GM12878 (cell line): ENCODE measurements around the gene C1QTNF9B. TPM values are rescaled to one million over a fixed set of nuclear protein-coding genes. Genes with fewer than 3 reads are reported as not detected.

ENCODE experiments used
- ATAC-seq: fragments of 200-7000 bp; cut with Tn5 transposase; 3 replicates; pipeline ENCODE4 v1.9.1; 2020; ENCODE audit warnings: mild to moderate bottlenecking, moderate library complexity
- BruUV-seq: library from RNA; stranded (reverse); fragments of 400-500 nt; replicated peaks from 2 replicates; lab custom pipeline; 2021; lab: Mats Ljungman, UMichigan
- CTCF ChIA-PET: fragments of 300-600 bp; sonication (Branson Sonifier 250); formaldehyde crosslinking; extraction: SDS; loops from one replicate; lab custom pipeline; 2021; ENCODE audit warnings: inconsistent platforms; lab: Yijun Ruan, JAX
- POLR2A ChIA-PET: fragments of 350-600 bp; formaldehyde crosslinking; extraction: SDS; loops from one replicate; lab custom pipeline; 2021; ENCODE audit warnings: inconsistent platforms; lab: Charles Lee
- RAD21 ChIA-PET: fragments of 300-600 bp; sonication (Branson Sonifier 250); formaldehyde crosslinking; loops from one replicate; lab custom pipeline; 2023; ENCODE audit warnings: antibody characterized with exemption; ENCODE audit not compliant: unreplicated experiment; lab: Charles Lee
- SMC1A ChIA-PET: fragments of 300-600 bp; sonication (Branson Sonifier 250); formaldehyde crosslinking; loops from one replicate; lab custom pipeline; 2023; ENCODE audit not compliant: unreplicated experiment, uncharacterized antibody; lab: Charles Lee
- DNase-seq: peaks from one replicate; pipeline ENCODE4 v3.0.0-alpha.2; 2011; ENCODE audit warnings: low read depth, low spot score
- FAIRE-seq: peaks from 3 replicates; lab custom pipeline; 2011; peaks lifted over from hg19 to GRCh38; lab: Jason Lieb, UNC
- H2AFZ ChIP-seq: 2 replicates; pipeline ENCODE4 v1.6.0; 2011; ENCODE audit warnings: low read depth, low read length, control low read depth; ENCODE audit not compliant: control insufficient read depth
- H3K27ac ChIP-seq: 2 replicates; pipeline ENCODE4 v1.5.1; 2011; ENCODE audit warnings: control low read depth; ENCODE audit not compliant: control insufficient read depth, insufficient read depth
- H3K27me3 ChIP-seq, 2 experiments: replicated peaks in 1 of 2; 2 replicates each; pipeline versions ENCODE4 v1.6.0 to v1.6.1; 2011; ENCODE audit warnings: low read length in 1 of 2; ENCODE audit not compliant: control insufficient read depth in 2 of 2, insufficient read depth in 2 of 2
- H3K36me3 ChIP-seq, 2 experiments: 2 replicates each; pipeline ENCODE4 v1.5.1; 2011; ENCODE audit warnings: low read length in 1 of 2; ENCODE audit not compliant: control insufficient read depth in 2 of 2, insufficient read depth in 2 of 2
- H3K4me1 ChIP-seq: 2 replicates; pipeline ENCODE4 v1.6.1; 2011; ENCODE audit warnings: mild to moderate bottlenecking, low read length, moderate library complexity, mixed read lengths; ENCODE audit not compliant: control insufficient read depth, insufficient read depth
- H3K4me2 ChIP-seq: 2 replicates; pipeline ENCODE4 v1.6.0; 2011; ENCODE audit warnings: control low read depth; ENCODE audit not compliant: control insufficient read depth, insufficient read depth
- H3K4me3 ChIP-seq: fragments of 200-600 bp; sonication (generic); 2 replicates; pipeline ENCODE4 v1.5.1; 2016
- H3K79me2 ChIP-seq: 2 replicates; pipeline ENCODE4 v1.6.0; 2011; ENCODE audit warnings: low read length; ENCODE audit not compliant: control insufficient read depth, insufficient read depth
- H3K9ac ChIP-seq: 2 replicates; pipeline ENCODE4 v1.8.0; 2011; ENCODE audit warnings: low read length, control low read depth, mixed read lengths; ENCODE audit not compliant: control insufficient read depth, insufficient read depth
- H3K9me3 ChIP-seq: replicated peaks from 3 replicates; pipeline ENCODE4 v1.5.1; 2011; ENCODE audit warnings: mild to moderate bottlenecking, low read length; ENCODE audit not compliant: control insufficient read depth, insufficient read depth
- H4K20me1 ChIP-seq: 2 replicates; pipeline ENCODE4 v1.6.0; 2011; ENCODE audit not compliant: control insufficient read depth, insufficient read depth
- CREB1 ChIP-seq: IDR thresholded peaks from 2 replicates; pipeline ENCODE4 v1.6.1; 2012; ENCODE audit warnings: low read depth, mild to moderate bottlenecking, inconsistent platforms
- KDM1A ChIP-seq: fragments of 200-600 bp; sonication (generic); IDR thresholded peaks from 2 replicates; pipeline ENCODE4 v1.6.1; 2016; ENCODE audit warnings: borderline replicate concordance
- LARP7 ChIP-seq: fragments of 450-650 bp; IDR thresholded peaks from 2 replicates; pipeline ENCODE4 v1.6.1; 2017; ENCODE audit warnings: mild to moderate bottlenecking
- NR2C1 ChIP-seq: fragments of 450-650 bp; IDR thresholded peaks from 2 replicates; pipeline ENCODE4 v1.6.1; 2017; ENCODE audit warnings: antibody characterized with exemption, mild to moderate bottlenecking, moderate library complexity
- NRF1 ChIP-seq: conservative IDR thresholded peaks from 2 replicates; pipeline ENCODE4 v1.6.1; 2011; ENCODE audit warnings: mild to moderate bottlenecking, low read depth, low read length, improper control_type of control experiment
- POLR2AphosphoS2 ChIP-seq: IDR thresholded peaks from 2 replicates; pipeline ENCODE4 v1.6.1; 2011; ENCODE audit warnings: low read depth, mild to moderate bottlenecking, low read length, improper control_type of control experiment, moderate library complexity
- RB1 ChIP-seq: fragments of 450-650 bp; formaldehyde crosslinking; IDR thresholded peaks from 2 replicates; pipeline ENCODE4 v1.6.1; 2017; ENCODE audit warnings: mild to moderate bottlenecking, borderline replicate concordance
- RUNX3 ChIP-seq: IDR thresholded peaks from 2 replicates; pipeline ENCODE4 v1.6.1; 2012; ENCODE audit warnings: low read length, inconsistent platforms
- SMAD1 ChIP-seq: fragments of 450-650 bp; IDR thresholded peaks from 2 replicates; pipeline ENCODE4 v1.6.1; 2018; ENCODE audit warnings: mild to moderate bottlenecking, low read depth; ENCODE audit not compliant: partially characterized antibody
- SPI1 ChIP-seq: IDR thresholded peaks from 2 replicates; pipeline ENCODE4 v1.6.1; 2011; ENCODE audit warnings: low read depth, mild to moderate bottlenecking, low read length, moderate library complexity, borderline replicate concordance; ENCODE audit not compliant: insufficient read depth
- SREBF1 ChIP-seq: IDR thresholded peaks from 2 replicates; pipeline ENCODE4 v1.6.1; 2012; ENCODE audit warnings: mild to moderate bottlenecking, low read length
- STAT1 ChIP-seq: fragments of 450-650 bp; conservative IDR thresholded peaks from 2 replicates; pipeline ENCODE4 v1.6.1; 2014; ENCODE audit warnings: antibody characterized with exemption, mild to moderate bottlenecking
- TCF7 ChIP-seq: IDR thresholded peaks from 2 replicates; pipeline ENCODE4 v1.6.1; 2014; ENCODE audit warnings: antibody characterized with exemption, borderline replicate concordance
- WRNIP1 ChIP-seq: IDR thresholded peaks from 2 replicates; pipeline ENCODE4 v1.6.1; 2011; ENCODE audit warnings: low read depth, low read length, improper control_type of control experiment, borderline replicate concordance
- ZNF217 ChIP-seq: fragments of 450-650 bp; IDR thresholded peaks from 2 replicates; pipeline ENCODE4 v1.6.1; 2017; ENCODE audit warnings: antibody characterized with exemption, mild to moderate bottlenecking
- in situ Hi-C: fragments of 300-500 bp; cut with MboI; formaldehyde crosslinking; loops from 9 replicates; pipeline ENCODE4 v1.14.3; 2018; ENCODE audit warnings: mixed read lengths
- intact Hi-C: fragments of 100-400 bp; cut with micrococcal nuclease; formaldehyde crosslinking; loops from one replicate; pipeline ENCODE4 v1.14.2; 2022; ENCODE audit not compliant: unreplicated experiment
- polyA plus RNA-seq, 11 experiments: library from polyadenylated mRNA; depleted of rRNA in 4 of 11; unstranded in 6 of 11; stranded (reverse) in 5 of 11; fragments of >200 nt; fragmentation: Nextera tagmentation in 4 of 11; fragmentation: Illumina TruSeq in 1 of 11; extraction: Ambion mirVana in 4 of 11; extraction: Trizol in 1 of 11; gene quantifications; 1 replicate in 1 of 11; 2 replicates in 10 of 11; pipeline versions ENCODE4 v1.2.1 to v1.2.3, GENCODE V29; 2011 to 2016; ENCODE audit warnings: inconsistent platforms in 2 of 11, missing spikeins in 2 of 11, low read depth in 1 of 11
- total RNA-seq, 4 experiments: library from RNA; depleted of rRNA in 3 of 4; stranded (reverse); fragments of >200 nt in 3 of 4; fragmentation: Illumina TruSeq in 1 of 4; extraction: Trizol in 1 of 4; gene quantifications; 2 replicates each; pipeline versions ENCODE4 v1.2.1 to v1.2.3, GENCODE V29; 2013 to 2021
- TF ChIP-seq, protein P1 (sequence below): fragments of 450-650 bp; conservative IDR thresholded peaks from 2 replicates; pipeline ENCODE4 v1.6.1; 2017; ENCODE audit warnings: mild to moderate bottlenecking, moderate library complexity

Gene C1QTNF9B
- total and polyA plus RNA-seq, 10 of the 15 experiments (the other 5 are each of a cell fraction or from before 2014, with no cell fraction given): 0.10 to 0.48 (median 0.32) TPM; not detected in 6

DNA sequence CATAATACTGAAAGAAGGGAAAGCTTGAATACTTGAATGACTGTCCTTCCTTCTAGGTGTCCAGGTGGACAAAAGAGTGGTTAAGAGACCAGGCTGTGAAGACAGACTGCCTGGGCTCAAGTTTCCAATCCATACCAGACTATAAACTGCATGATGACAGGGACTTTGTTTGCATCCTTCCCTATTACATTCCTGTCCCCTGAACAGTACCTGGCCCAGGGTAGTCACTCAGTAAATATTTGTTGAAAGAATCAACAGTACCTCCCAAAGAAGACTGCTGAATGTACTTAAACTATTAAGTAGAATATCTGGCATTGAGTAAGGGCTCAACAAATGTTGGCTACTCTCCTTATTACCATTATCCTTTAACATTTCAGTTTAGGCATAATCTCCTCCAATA, 37.8 kb downstream of the C1QTNF9B start:
- ATAC-seq: no peak
- Histone ChIP-seq H2AFZ (no peak overlapping the region), H3K9me3 (no peaks in the 10 kb centered on the region), H3K27me3 (no peaks in the 10 kb centered on the region), H3K9ac (no peak overlapping the region), H3K36me3 (no peaks in the 10 kb centered on the region), H4K20me1 (no peaks in the 10 kb centered on the region), H3K4me3 (no peak overlapping the region), H3K4me2 (no peak overlapping the region), H3K27ac (no peak overlapping the region), H3K4me1 (peaks cover 13% of the 10 kb centered on the region), H3K79me2 (no peaks in the 10 kb centered on the region)
- no peak for TF ChIP-seq SMAD1
- TF ChIP-seq TCF7: no peak
- no peak for TF ChIP-seq RUNX3
- no peak for TF ChIP-seq STAT1
- TF ChIP-seq LARP7: no peak
- TF ChIP-seq NRF1: no peak
- TF ChIP-seq NR2C1: no peak
- TF ChIP-seq RB1: no peak
- no peak for TF ChIP-seq SPI1
- TF ChIP-seq, protein P1, sequence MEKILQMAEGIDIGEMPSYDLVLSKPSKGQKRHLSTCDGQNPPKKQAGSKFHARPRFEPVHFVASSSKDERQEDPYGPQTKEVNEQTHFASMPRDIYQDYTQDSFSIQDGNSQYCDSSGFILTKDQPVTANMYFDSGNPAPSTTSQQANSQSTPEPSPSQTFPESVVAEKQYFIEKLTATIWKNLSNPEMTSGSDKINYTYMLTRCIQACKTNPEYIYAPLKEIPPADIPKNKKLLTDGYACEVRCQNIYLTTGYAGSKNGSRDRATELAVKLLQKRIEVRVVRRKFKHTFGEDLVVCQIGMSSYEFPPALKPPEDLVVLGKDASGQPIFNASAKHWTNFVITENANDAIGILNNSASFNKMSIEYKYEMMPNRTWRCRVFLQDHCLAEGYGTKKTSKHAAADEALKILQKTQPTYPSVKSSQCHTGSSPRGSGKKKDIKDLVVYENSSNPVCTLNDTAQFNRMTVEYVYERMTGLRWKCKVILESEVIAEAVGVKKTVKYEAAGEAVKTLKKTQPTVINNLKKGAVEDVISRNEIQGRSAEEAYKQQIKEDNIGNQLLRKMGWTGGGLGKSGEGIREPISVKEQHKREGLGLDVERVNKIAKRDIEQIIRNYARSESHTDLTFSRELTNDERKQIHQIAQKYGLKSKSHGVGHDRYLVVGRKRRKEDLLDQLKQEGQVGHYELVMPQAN: no peak
- TF ChIP-seq SREBF1: no peak
- no peak for TF ChIP-seq ZNF217
- no peak for TF ChIP-seq KDM1A
- TF ChIP-seq WRNIP1: no peak
- no peak for TF ChIP-seq CREB1
- no peak for TF ChIP-seq POLR2AphosphoS2
- intact Hi-C loops: no loop called here
- in situ Hi-C loops: no loop called here
- no peak for DNase-seq
- no TSS peak for BruUV-seq
- FAIRE-seq: no peak
- RAD21 ChIA-PET: no interaction called here
- POLR2A ChIA-PET: interaction anchor here (1.4 kb wide), 1 partner anchor 11 kb away, joined by 4 read pairs; no protein-coding TSS in a partner anchor
- SMC1A ChIA-PET: interaction anchor here (1.2 to 1.5 kb wide), 4 partner anchors 10 to 52 kb away, joined by 4 to 8 read pairs (median 6); no protein-coding TSS in a partner anchor
- CTCF ChIA-PET: interaction anchor here (0.8 to 1.0 kb wide), 2 partner anchors 10 to 51 kb away, joined by 3 read pairs; no protein-coding TSS in a partner anchor
